HL-60 (cell line): Measurements from ENCODE around the gene SYNJ1.

Experiments
- POLR2AphosphoS5 ChIP-seq: IDR thresholded peaks from 2 replicates; pipeline ENCODE4 v1.6.1; 2012; ENCODE audit warnings: low read depth
- TF ChIP-seq, protein P1 (sequence below): IDR thresholded peaks from one replicate; pipeline ENCODE4 v1.5.1; 2011; ENCODE audit warnings: low read length, control low read depth, inconsistent platforms; ENCODE audit not compliant: insufficient read depth

DNA sequence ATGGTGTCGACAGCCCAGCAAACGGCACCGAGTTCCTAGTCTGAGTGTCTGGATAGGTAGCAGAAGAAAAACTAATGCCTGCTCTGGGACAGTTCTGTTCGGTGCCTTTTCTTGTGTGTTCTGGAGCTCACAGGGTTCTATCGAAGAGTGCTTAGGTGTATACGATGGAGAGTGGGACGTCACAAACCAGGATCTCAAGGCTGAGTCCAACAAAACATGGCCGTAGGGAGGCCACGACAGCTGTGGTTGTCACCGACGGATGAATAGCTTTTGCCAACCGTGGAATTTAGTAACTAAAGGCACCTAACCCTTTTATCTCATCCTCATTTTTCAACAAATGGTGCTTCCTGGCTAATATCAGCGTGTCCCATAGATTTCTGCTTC lies 635 bp upstream of the SYNJ1 start:
- no peak for TF ChIP-seq POLR2AphosphoS5
- TF ChIP-seq, protein P1, sequence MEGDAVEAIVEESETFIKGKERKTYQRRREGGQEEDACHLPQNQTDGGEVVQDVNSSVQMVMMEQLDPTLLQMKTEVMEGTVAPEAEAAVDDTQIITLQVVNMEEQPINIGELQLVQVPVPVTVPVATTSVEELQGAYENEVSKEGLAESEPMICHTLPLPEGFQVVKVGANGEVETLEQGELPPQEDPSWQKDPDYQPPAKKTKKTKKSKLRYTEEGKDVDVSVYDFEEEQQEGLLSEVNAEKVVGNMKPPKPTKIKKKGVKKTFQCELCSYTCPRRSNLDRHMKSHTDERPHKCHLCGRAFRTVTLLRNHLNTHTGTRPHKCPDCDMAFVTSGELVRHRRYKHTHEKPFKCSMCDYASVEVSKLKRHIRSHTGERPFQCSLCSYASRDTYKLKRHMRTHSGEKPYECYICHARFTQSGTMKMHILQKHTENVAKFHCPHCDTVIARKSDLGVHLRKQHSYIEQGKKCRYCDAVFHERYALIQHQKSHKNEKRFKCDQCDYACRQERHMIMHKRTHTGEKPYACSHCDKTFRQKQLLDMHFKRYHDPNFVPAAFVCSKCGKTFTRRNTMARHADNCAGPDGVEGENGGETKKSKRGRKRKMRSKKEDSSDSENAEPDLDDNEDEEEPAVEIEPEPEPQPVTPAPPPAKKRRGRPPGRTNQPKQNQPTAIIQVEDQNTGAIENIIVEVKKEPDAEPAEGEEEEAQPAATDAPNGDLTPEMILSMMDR: no peak
